ENCODE data around the gene FAAH. TPM values are rescaled to one million over a fixed set of nuclear protein-coding genes. Genes with fewer than 3 reads are reported as not detected.

The FAAH gene
- total and polyA plus RNA-seq, 10 of the 15 experiments (the other 5 are each of a cell fraction or from before 2014, with no cell fraction given): 0.07 to 2.5 (median 0.64) TPM; not detected in 1

- Histone ChIP-seq H3K27ac (ENCODE audit: control insufficient read depth, insufficient read depth) (no peak overlapping the region), H3K36me3 (ENCODE audit: control insufficient read depth in 2 of 2, insufficient read depth in 2 of 2, low read length in 1 of 2) (no peaks in the 10 kb centered on the region), H4K20me1 (ENCODE audit: control insufficient read depth, insufficient read depth) (no peaks in the 10 kb centered on the region), H2AFZ (ENCODE audit: control insufficient read depth, low read depth, low read length) (no peak overlapping the region), H3K4me2 (ENCODE audit: control insufficient read depth, insufficient read depth) (no peak overlapping the region), H3K9ac (ENCODE audit: control insufficient read depth, insufficient read depth, low read length) (no peak overlapping the region), H3K9me3 (replicated peaks; ENCODE audit: control insufficient read depth, insufficient read depth, low read length) (no peaks in the 10 kb centered on the region), H3K27me3 (replicated peaks in 1 of 2; ENCODE audit: control insufficient read depth in 2 of 2, insufficient read depth in 2 of 2, low read length in 1 of 2) (peaks cover 0 to 1% of the 10 kb centered on the region in 2 experiments; a peak in 2 of 4 replicates), H3K79me2 (ENCODE audit: control insufficient read depth, insufficient read depth, low read length) (no peaks in the 10 kb centered on the region), H3K4me1 (ENCODE audit: control insufficient read depth, insufficient read depth, low read length) (0 out of 2 replicates have a peak, but pooled peaks cover 4% of the 10 kb centered on the region), H3K4me3 (no peak overlapping the region)
- ChIA-PET RAD21 (ENCODE audit: unreplicated experiment) (no interaction called here), SMC1A (ENCODE audit: uncharacterized antibody, unreplicated experiment) (interaction anchor here (1.4 kb wide), 1 partner anchor 95 kb away, joined by 3 read pairs; no protein-coding TSS in a partner anchor), POLR2A (interaction anchor here (0.5 kb wide), 1 partner anchor 989 kb away, joined by 4 read pairs; no protein-coding TSS in a partner anchor), CTCF (interaction anchor here (1.6 to 3.7 kb wide), 2 partner anchors 11 to 16 kb away, joined by 3 to 31 read pairs; no protein-coding TSS in a partner anchor)
- WGBS (ENCODE audit: insufficient coverage, insufficient replicate concordance, low lambda C conversion rate, missing lambda C conversion rate): 64% methylated on average over 3 of the region's 3 CpGs
- FAIRE-seq: no peak
- TF ChIP-seq LARP7 (IDR thresholded peaks at IDR 0.05): no peak
- no peak for TF ChIP-seq TCF3 (IDR thresholded peaks at IDR 0.05; ENCODE audit: borderline replicate concordance, insufficient read depth, low read depth, low read length)
- no peak for TF ChIP-seq ZBED1 (IDR thresholded peaks at IDR 0.05; ENCODE audit: borderline replicate concordance)
- no peak for TF ChIP-seq BCL11A (IDR thresholded peaks at IDR 0.05; ENCODE audit: low read depth, low read length)
- TF ChIP-seq ZNF207 (IDR thresholded peaks at IDR 0.05; ENCODE audit: borderline replicate concordance): no peak
- BruUV-seq (replicated peaks): no TSS peak
- in situ Hi-C loops (cut with MboI): no loop called here
- intact Hi-C loops (cut with micrococcal nuclease; ENCODE audit: unreplicated experiment): no loop called here
- no peak for DNase-seq (ENCODE audit: low read depth, low spot score)
- ATAC-seq: no peak
Observed at GRCh38 chr1:46434358-46434757, 40.2 kb downstream of the FAAH start.

- no peak overlapping the region for H2AFZ ChIP-seq (ENCODE audit: control insufficient read depth, low read depth, low read length)
- ChIA-PET SMC1A (ENCODE audit: uncharacterized antibody, unreplicated experiment) (no interaction called here), POLR2A (no interaction called here), CTCF (interaction anchor here (1.7 kb wide), 1 partner anchor 28 kb away, joined by 3 read pairs; no protein-coding TSS in a partner anchor), RAD21 (ENCODE audit: unreplicated experiment) (no interaction called here)
- no peaks in the 10 kb centered on the region for H3K79me2 ChIP-seq (ENCODE audit: control insufficient read depth, insufficient read depth, low read length)
- in situ Hi-C loops (cut with MboI): no loop called here
- H4K20me1 ChIP-seq (ENCODE audit: control insufficient read depth, insufficient read depth): no peaks in the 10 kb centered on the region
- H3K4me3 ChIP-seq: no peak overlapping the region
- no TSS peak for BruUV-seq (replicated peaks)
- no peaks in the 10 kb centered on the region for H3K9me3 ChIP-seq (replicated peaks; ENCODE audit: control insufficient read depth, insufficient read depth, low read length)
- no peak for FAIRE-seq
- H3K4me2 ChIP-seq (ENCODE audit: control insufficient read depth, insufficient read depth): no peak overlapping the region
- H3K27me3 ChIP-seq (replicated peaks in 1 of 2; ENCODE audit: control insufficient read depth in 2 of 2, insufficient read depth in 2 of 2, low read length in 1 of 2): peaks cover 0 to 1% of the 10 kb centered on the region in 2 experiments; a peak in 1 of 4 replicates
- 0 out of 2 replicates have a peak, but pooled peaks cover 4% of the 10 kb centered on the region for H3K4me1 ChIP-seq (ENCODE audit: control insufficient read depth, insufficient read depth, low read length)
- no peak overlapping the region for H3K9ac ChIP-seq (ENCODE audit: control insufficient read depth, insufficient read depth, low read length)
- no peak for TF ChIP-seq EGR1 (IDR thresholded peaks at IDR 0.05; ENCODE audit: borderline replicate concordance in 1 of 2, low read depth in 2 of 2, low read length in 2 of 2)
- TF ChIP-seq E4F1 (IDR thresholded peaks at IDR 0.05; ENCODE audit: borderline replicate concordance, partially characterized antibody): no peak
- no peak for TF ChIP-seq SIX5 (IDR thresholded peaks at IDR 0.05; ENCODE audit: low read depth, low read length, severe bottlenecking)
- TF ChIP-seq PBX3 (IDR thresholded peaks at IDR 0.05; ENCODE audit: insufficient replicate concordance, low read depth, low read length): no peak
- no peak for TF ChIP-seq GATAD2B (conservative IDR thresholded peaks at IDR 0.05; ENCODE audit: low read depth)
- no peak for TF ChIP-seq ZNF24 (IDR thresholded peaks at IDR 0.05)
- TF ChIP-seq ETV6 (conservative IDR thresholded peaks at IDR 0.05 in 1 of 2, IDR thresholded peaks at IDR 0.05 in 1 of 2; ENCODE audit: borderline replicate concordance in 1 of 2, low read depth in 1 of 2): no peak
- no peak for TF ChIP-seq SUPT20H (IDR thresholded peaks at IDR 0.05; ENCODE audit: borderline replicate concordance, control insufficient read depth, low read depth, low read length)
- 92% methylated on average over 1 of the region's 1 CpG for WGBS (ENCODE audit: insufficient coverage, insufficient replicate concordance, low lambda C conversion rate, missing lambda C conversion rate)
- no peak for ATAC-seq
- intact Hi-C loops (cut with micrococcal nuclease; ENCODE audit: unreplicated experiment): no loop called here
- H3K27ac ChIP-seq (ENCODE audit: control insufficient read depth, insufficient read depth): no peak overlapping the region
- H3K36me3 ChIP-seq (ENCODE audit: control insufficient read depth in 2 of 2, insufficient read depth in 2 of 2, low read length in 1 of 2): no peaks in the 10 kb centered on the region
- DNase-seq (ENCODE audit: low read depth, low spot score): no peak
Observed at GRCh38 chr1:46436844-46437243, 42.7 kb downstream of the FAAH start.
